Measurements from ENCODE around the gene SIRT5.

GRCh38 chr6:13531956-13532355, 42.4 kb upstream of the SIRT5 start:
- TF ChIP-seq CTCF (IDR thresholded peaks at IDR 0.05) = no peak
- TF ChIP-seq POLR2AphosphoS5 (IDR thresholded peaks at IDR 0.05; ENCODE audit: insufficient read depth in 1 of 2, low read depth in 1 of 2) = no peak

Measured in vagina (tissue), 2 donors.